Activated CD4-positive, alpha-beta memory T cell treated with anti-CD3 and anti-CD28 coated beads for 36 hours (primary cell): ENCODE data around the gene OR2Z1. TPM values are rescaled to one million over a fixed set of nuclear protein-coding genes. Genes with fewer than 3 reads are reported as not detected.
"Not testable (repeated sequence)": the region's sequence is repeated elsewhere in the genome, so short reads cannot be mapped to it uniquely, and the experiment has no call there.

Experiments
- CTCF ChIA-PET: fragments of 350-600 bp; sonication (Branson Sonifier 250); formaldehyde crosslinking; loops from one replicate; lab custom pipeline; 2021; ENCODE audit warnings: antibody characterized with exemption, inconsistent platforms; lab: Charles Lee
- POLR2A ChIA-PET: fragments of 350-600 bp; sonication (Branson Sonifier 250); formaldehyde crosslinking; loops from one replicate; lab custom pipeline; 2021; ENCODE audit warnings: antibody characterized with exemption; lab: Charles Lee
- DNase-seq: peaks from one replicate; pipeline ENCODE4 v3.0.0-alpha.2; 2020
- H3K27ac Mint-ChIP-seq: one replicate; pipeline ENCODE4 v1.8.0; 2021; ENCODE audit warnings: mixed read lengths
- H3K27me3 Mint-ChIP-seq: one replicate; pipeline ENCODE4 v1.8.0; 2021; ENCODE audit warnings: mixed read lengths
- H3K36me3 Mint-ChIP-seq: one replicate; pipeline ENCODE4 v1.8.0; 2021; ENCODE audit warnings: mixed read lengths
- H3K4me1 Mint-ChIP-seq: one replicate; pipeline ENCODE4 v1.8.0; 2021; ENCODE audit warnings: low read depth, mixed read lengths
- H3K4me3 Mint-ChIP-seq: one replicate; pipeline ENCODE4 v1.8.0; 2021; ENCODE audit warnings: mild to moderate bottlenecking, mixed read lengths
- H3K9me3 Mint-ChIP-seq: one replicate; pipeline ENCODE4 v1.8.0; 2021; ENCODE audit warnings: mixed read lengths
- intact Hi-C: fragments of 100-400 bp; cut with micrococcal nuclease; formaldehyde crosslinking; loops from one replicate; pipeline ENCODE4 v1.15.1; 2023
- total RNA-seq, 2 experiments: library from RNA; stranded (reverse); gene quantifications; one replicate each; pipeline ENCODE4 v1.2.3, GENCODE V29; 2021

The OR2Z1 gene
- total RNA-seq, 2 experiments from 2014 or later, result not detected

- Mint-ChIP-seq H3K4me1 (peaks cover 7% of the 10 kb centered on the region), H3K9me3 (no peaks in the 10 kb centered on the region), H3K36me3 (no peaks in the 10 kb centered on the region), H3K27me3 (no peaks in the 10 kb centered on the region), H3K4me3 (no peak overlapping the region), H3K27ac (no peak overlapping the region)
- ChIA-PET POLR2A (interaction anchor here (0.6 kb wide), 1 partner anchor 160 kb away, joined by 3 read pairs; no protein-coding TSS in a partner anchor), CTCF (interaction anchor here (2.3 to 8.0 kb wide), 2 partner anchors 36 to 49 kb away, joined by 7 to 173 read pairs; no protein-coding TSS in a partner anchor)
- intact Hi-C loops, result no loop called here
- DNase-seq, result no peak
Measured at GRCh38 chr19:8690753-8691539, 30.5 kb upstream of the OR2Z1 start.

DNA sequence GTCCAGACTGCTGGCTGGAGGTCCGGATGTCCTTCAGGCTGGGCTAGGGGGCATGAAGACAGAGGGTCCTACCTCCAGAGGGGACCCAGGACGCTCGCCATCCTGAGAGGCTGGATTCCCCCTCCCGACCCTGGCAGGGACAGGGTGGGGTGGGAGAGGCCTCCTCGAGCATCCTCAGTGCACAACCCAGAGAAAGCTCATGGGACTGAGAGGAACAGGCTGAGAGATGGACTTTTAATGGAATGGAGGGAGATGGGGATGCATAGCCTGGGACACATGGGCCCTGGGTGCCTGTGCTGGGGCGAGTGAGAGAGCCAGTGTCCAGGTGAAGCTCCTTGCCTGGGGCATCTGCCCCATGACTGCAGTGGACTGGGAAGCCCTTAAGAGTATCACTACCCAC is 25.9 kb upstream of the OR2Z1 start:
- Mint-ChIP-seq H3K36me3 (no peaks in the 10 kb centered on the region), H3K27me3 (no peaks in the 10 kb centered on the region), H3K4me3 (no peak overlapping the region), H3K9me3 (no peaks in the 10 kb centered on the region), H3K27ac (no peak overlapping the region), H3K4me1 (peaks cover 20% of the 10 kb centered on the region)
- ChIA-PET POLR2A (no interaction called here), CTCF (interaction anchor here (1.1 to 8.0 kb wide), 4 partner anchors 40 to 115 kb away, joined by 3 to 173 read pairs (median 14); no protein-coding TSS in a partner anchor)
- intact Hi-C loops, result no loop called here
- no peak for DNase-seq

GRCh38 chr19:8695911-8696310 is 25.5 kb upstream of the OR2Z1 start:
- Mint-ChIP-seq H3K36me3 (no peaks in the 10 kb centered on the region), H3K9me3 (no peaks in the 10 kb centered on the region), H3K27ac (no peak overlapping the region), H3K4me1 (peaks cover 20% of the 10 kb centered on the region), H3K27me3 (no peaks in the 10 kb centered on the region), H3K4me3 (no peak overlapping the region)
- CTCF ChIA-PET, result interaction anchor here (1.1 to 8.0 kb wide), 2 partner anchors 41 to 62 kb away, joined by 3 to 173 read pairs; no protein-coding TSS in a partner anchor
- POLR2A ChIA-PET, result no interaction called here
- intact Hi-C loops, result no loop called here
- no peak for DNase-seq

DNA sequence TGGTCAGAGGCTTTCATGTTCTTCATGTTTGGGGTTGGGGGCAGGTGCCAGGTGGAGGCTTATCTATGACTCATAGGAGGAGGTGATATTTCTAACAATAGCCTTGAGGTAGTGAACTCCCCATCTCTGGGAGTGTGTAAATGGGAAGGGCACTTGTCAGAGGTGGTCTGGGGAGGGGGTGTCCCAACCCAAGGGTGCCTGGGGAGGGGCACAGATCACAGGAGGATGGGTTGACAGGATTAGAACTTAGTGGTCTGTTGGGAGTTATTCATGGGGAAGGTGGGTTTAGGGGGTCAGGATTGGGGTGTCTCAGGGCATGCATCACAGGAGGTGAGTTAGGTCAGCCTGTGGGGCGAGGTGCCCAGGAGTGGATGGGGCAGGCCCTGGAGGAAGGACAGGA is 24.4 kb upstream of the OR2Z1 start:
- Mint-ChIP-seq H3K27me3 (no peaks in the 10 kb centered on the region), H3K27ac (no peak overlapping the region), H3K4me1 (peaks cover 25% of the 10 kb centered on the region), H3K9me3 (no peaks in the 10 kb centered on the region), H3K4me3 (no peak overlapping the region), H3K36me3 (no peaks in the 10 kb centered on the region)
- ChIA-PET POLR2A (no interaction called here), CTCF (interaction anchor here (1.7 to 2.4 kb wide), 2 partner anchors 32 to 43 kb away, joined by 9 read pairs; no protein-coding TSS in a partner anchor)
- intact Hi-C loops, result no loop called here
- DNase-seq, result no peak

DNA sequence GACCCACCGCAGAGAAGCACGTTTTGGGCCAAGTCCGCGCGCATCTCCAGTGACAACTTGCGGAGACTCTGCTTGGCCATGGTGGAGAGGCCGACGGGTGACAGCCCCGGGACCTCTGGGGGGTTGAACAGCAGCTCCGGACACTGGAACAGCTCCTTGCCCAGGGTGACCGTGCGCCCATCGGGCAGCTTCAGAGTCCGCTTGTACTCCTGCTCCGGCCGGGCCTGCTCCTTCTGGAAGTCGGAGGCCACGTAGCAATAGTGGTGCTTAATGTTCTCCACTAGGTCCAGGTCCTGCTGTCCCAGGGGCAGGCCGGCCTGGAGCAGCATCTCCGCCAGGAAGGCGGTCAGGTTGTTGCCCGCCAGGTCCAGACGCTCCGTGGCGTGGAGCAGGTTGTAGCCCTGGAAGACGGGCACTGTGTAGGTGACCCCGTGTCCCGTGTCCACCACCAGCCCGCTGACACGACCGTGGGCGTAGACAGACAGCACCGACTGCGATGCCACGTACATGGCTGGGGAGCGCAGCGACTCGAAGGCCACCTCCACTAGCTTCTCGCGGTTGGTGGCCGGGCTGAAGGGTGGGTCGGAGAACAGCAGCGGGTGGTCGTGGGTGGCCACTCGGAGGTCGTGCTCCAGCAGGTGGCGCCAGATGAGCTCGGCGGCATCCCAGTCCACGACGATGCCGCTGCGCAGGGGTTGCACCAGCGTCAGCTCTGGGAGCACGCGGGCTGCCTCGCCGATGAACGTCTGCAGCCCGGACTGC is 23.6 kb upstream of the OR2Z1 start:
- ChIA-PET CTCF (interaction anchor here (1.2 to 2.4 kb wide), 3 partner anchors 11 to 44 kb away, joined by 3 to 9 read pairs (median 9); no protein-coding TSS in a partner anchor), POLR2A (no interaction called here)
- Mint-ChIP-seq H3K27me3 (no peaks in the 10 kb centered on the region), H3K4me1 (peaks cover 33% of the 10 kb centered on the region), H3K9me3 (no peaks in the 10 kb centered on the region), H3K4me3 (no peak overlapping the region), H3K27ac (no peak overlapping the region), H3K36me3 (no peaks in the 10 kb centered on the region)
- intact Hi-C loops, result no loop called here
- peak; percentile 17 for DNase-seq

DNA sequence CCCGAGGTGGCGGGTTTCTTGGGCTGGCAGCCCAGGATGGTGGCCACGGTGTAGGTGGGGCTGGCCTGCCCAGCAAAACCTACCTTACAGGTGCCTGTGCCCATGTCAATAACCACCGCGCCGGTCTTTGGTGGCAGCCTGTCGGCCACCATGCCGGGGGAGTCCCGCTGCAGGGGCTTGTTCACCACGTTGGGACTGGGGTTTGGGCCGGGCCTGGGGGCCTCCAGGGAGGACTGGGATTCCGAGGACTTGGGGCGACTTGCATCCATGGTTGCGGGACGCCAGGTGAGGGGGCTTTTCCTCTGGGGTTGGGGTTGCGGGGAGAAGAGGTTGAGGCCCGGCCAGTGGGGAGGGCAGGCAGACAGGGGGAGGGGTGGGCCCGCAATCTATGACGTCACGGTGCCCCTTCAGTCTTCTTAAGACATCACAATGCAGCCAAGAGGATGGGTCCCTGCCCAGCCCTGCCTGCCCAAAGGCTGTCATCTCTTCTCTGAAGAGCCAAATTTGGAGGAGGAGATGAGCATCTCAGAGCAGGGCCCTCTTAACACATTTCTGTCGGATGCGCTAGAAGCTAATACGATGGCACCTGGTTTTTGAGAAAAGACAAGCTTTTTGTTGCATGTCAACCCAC is 22.9 kb upstream of the OR2Z1 start, which contains the start of gene ACTL9:
TSS of gene ACTL9 (minus strand) at position 363 of the 631 bp plus-strand sequence. CDS start at position 269, 94 bp downstream.
- ChIA-PET POLR2A (no interaction called here), CTCF (interaction anchor here (1.2 to 2.4 kb wide), 3 partner anchors 10 to 44 kb away, joined by 3 to 9 read pairs (median 9); no protein-coding TSS in a partner anchor)
- Mint-ChIP-seq H3K27me3 (no peaks in the 10 kb centered on the region), H3K4me1 (peaks cover 37% of the 10 kb centered on the region), H3K27ac (no peak within 1 kb of the TSS), H3K9me3 (no peaks in the 10 kb centered on the region), H3K4me3 (no peak within 1 kb of the TSS), H3K36me3 (no peaks in the 10 kb centered on the region)
- DNase-seq, result no peak
- intact Hi-C loops, result no loop called here

- Mint-ChIP-seq H3K4me3 (no peak overlapping the region), H3K4me1 (peaks cover 44% of the 10 kb centered on the region), H3K27me3 (no peaks in the 10 kb centered on the region), H3K9me3 (no peaks in the 10 kb centered on the region), H3K36me3 (no peaks in the 10 kb centered on the region), H3K27ac (no peak overlapping the region)
- POLR2A ChIA-PET, result no interaction called here
- intact Hi-C loops, result no loop called here
- CTCF ChIA-PET, result no interaction called here
- no peak for DNase-seq
Measured at GRCh38 chr19:8699908-8700307, 21.5 kb upstream of the OR2Z1 start.

DNA sequence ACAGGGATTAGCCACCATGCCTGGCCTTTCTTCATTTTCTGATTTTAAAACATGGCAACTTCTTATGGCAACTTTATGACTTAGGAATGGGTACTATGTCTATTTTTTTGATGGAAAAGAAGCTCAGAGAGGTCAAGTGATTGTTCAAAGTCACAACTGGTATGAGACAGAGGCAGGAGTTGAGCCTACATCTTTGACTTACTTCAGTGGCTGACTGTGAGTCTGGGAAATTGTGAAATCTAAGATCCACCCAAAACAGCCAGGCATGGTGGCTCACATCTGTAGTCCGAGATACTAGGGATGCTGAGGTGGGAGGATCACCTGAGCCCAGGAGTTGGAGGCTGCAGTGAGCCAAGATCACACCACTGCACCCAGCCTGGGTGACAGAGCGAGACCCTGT is 20.5 kb upstream of the OR2Z1 start:
- H3K27ac Mint-ChIP-seq, result no peak overlapping the region
- intact Hi-C loops, result no loop called here
- H3K27me3 Mint-ChIP-seq, result no peaks in the 10 kb centered on the region
- DNase-seq, result no peak
- H3K36me3 Mint-ChIP-seq, result no peaks in the 10 kb centered on the region
- CTCF ChIA-PET, result no interaction called here
- no peaks in the 10 kb centered on the region for H3K9me3 Mint-ChIP-seq
- peaks cover 52% of the 10 kb centered on the region for H3K4me1 Mint-ChIP-seq
- H3K4me3 Mint-ChIP-seq, result no peak overlapping the region
- POLR2A ChIA-PET, result no interaction called here

- intact Hi-C loops, result no loop called here
- peak overlapping the region; percentile 0 for H3K4me3 Mint-ChIP-seq
- peaks cover 46% of the 10 kb centered on the region for H3K4me1 Mint-ChIP-seq
- H3K9me3 Mint-ChIP-seq, result no peaks in the 10 kb centered on the region
- peak; percentile 60 for DNase-seq
- H3K36me3 Mint-ChIP-seq, result no peaks in the 10 kb centered on the region
- ChIA-PET CTCF (interaction anchor here (1.0 kb wide), 1 partner anchor 48 kb away, joined by 3 read pairs; no protein-coding TSS in a partner anchor), POLR2A (no interaction called here)
- no peak overlapping the region for H3K27ac Mint-ChIP-seq
- no peaks in the 10 kb centered on the region for H3K27me3 Mint-ChIP-seq
Measured at GRCh38 chr19:8702350-8702749, 19.1 kb upstream of the OR2Z1 start.

DNA sequence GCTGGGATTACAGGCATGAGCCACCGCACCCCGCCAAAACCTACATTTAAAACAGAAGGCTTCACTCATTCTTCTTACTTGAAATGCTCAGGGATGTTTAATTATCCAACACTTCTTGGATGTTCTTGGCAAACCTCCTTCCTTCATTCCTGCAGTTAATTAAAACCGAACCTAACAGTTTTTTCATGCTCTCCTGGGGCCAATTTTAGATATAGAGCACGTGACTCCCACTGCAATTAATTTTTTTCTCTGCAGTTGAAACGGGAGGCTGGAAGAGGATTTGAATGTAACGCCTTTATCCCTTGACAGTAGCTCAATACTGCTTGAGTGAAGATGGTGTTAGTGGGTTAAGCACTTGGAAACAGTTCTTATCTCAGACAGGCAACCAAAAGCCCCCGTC is 18.2 kb upstream of the OR2Z1 start:
- Mint-ChIP-seq H3K4me3 (no peak overlapping the region), H3K27ac (no peak overlapping the region), H3K9me3 (no peaks in the 10 kb centered on the region), H3K36me3 (no peaks in the 10 kb centered on the region), H3K4me1 (peaks cover 48% of the 10 kb centered on the region), H3K27me3 (no peaks in the 10 kb centered on the region)
- ChIA-PET POLR2A (no interaction called here), CTCF (interaction anchor here (1.1 kb wide), 1 partner anchor 10 kb away, joined by 6 read pairs; no protein-coding TSS in a partner anchor)
- intact Hi-C loops, result no loop called here
- DNase-seq, result no peak

- CTCF ChIA-PET, intact Hi-C loops, H3K36me3 Mint-ChIP-seq, H3K9me3 Mint-ChIP-seq, H3K27me3 Mint-ChIP-seq, DNase-seq, H3K4me3 Mint-ChIP-seq: not testable (repeated sequence)
- POLR2A ChIA-PET, result interaction anchor here (0.6 kb wide), 1 partner anchor 34 kb away, joined by 3 read pairs; no protein-coding TSS in a partner anchor
- H3K4me1 Mint-ChIP-seq, result peaks cover 51% of the 10 kb centered on the region
- H3K27ac Mint-ChIP-seq, result peak overlapping the region; percentile 44
Measured at GRCh38 chr19:8705304-8705703, 16.1 kb upstream of the OR2Z1 start.
